ENCODE data around the gene NATD1.
A peak's percentile ranks its signal among the peaks of the same experiment; 100 is the strongest.
"Not testable (repeated sequence)": the region's sequence is repeated elsewhere in the genome, so short reads cannot be mapped to it uniquely, and the experiment has no call there.

Gene NATD1

GRCh38 chr17:21243516-21244303 is 9.5 kb downstream of the NATD1 start:
- no peak for DNase-seq

GRCh38 chr17:21242780-21243515 is 10.3 kb downstream of the NATD1 start:
- DNase-seq, result no peak

GRCh38 chr17:21242026-21242697 is 11.0 kb downstream of the NATD1 start:
- DNase-seq, result no peak

GRCh38 chr17:21241564-21241963 is 11.6 kb downstream of the NATD1 start:
- no peak for DNase-seq

GRCh38 chr17:21240369-21241055 is 12.7 kb downstream of the NATD1 start:
- no peak for DNase-seq

- no peak for DNase-seq
These were observed 13.4 kb downstream of the NATD1 start for GRCh38 chr17:21239680-21240368.

- DNase-seq, result no peak
These were observed 17.3 kb downstream of the NATD1 start for GRCh38 chr17:21235921-21236320.

- no peak for DNase-seq
These were observed 19.4 kb downstream of the NATD1 start for GRCh38 chr17:21233581-21234347.

GRCh38 chr17:21232033-21232749 is 21.0 kb downstream of the NATD1 start:
- no peak for DNase-seq

- no peak for DNase-seq
These were observed 21.7 kb downstream of the NATD1 start for GRCh38 chr17:21231533-21231932.

GRCh38 chr17:21228845-21229244 is 24.4 kb downstream of the NATD1 start:
- no peak for DNase-seq

- no peak for DNase-seq
These were observed 25.1 kb downstream of the NATD1 start for GRCh38 chr17:21228111-21228510.

- not testable (repeated sequence) for DNase-seq
These were observed 25.9 kb downstream of the NATD1 start for GRCh38 chr17:21227277-21227676.

- DNase-seq, result no peak
These were observed 30.1 kb downstream of the NATD1 start for GRCh38 chr17:21223086-21223485.

GRCh38 chr17:21218831-21219380 is 34.3 kb downstream of the NATD1 start:
- DNase-seq, result no peak

GRCh38 chr17:21218101-21218500 is 35.1 kb downstream of the NATD1 start:
- no peak for DNase-seq

GRCh38 chr17:21217346-21217745 is 35.9 kb downstream of the NATD1 start:
- DNase-seq, result no peak

- DNase-seq, result no peak
These were observed 37.3 kb downstream of the NATD1 start for GRCh38 chr17:21215935-21216334.

- peak in 1 of 2 donors; percentile 64 for DNase-seq
These were observed 38.3 kb downstream of the NATD1 start for GRCh38 chr17:21214777-21215541.
